ENCODE results near the gene BCAT1. TPM values are rescaled to one million over a fixed set of nuclear protein-coding genes. Genes with fewer than 3 reads are reported as not detected.

The BCAT1 gene
- total and polyA plus RNA-seq, 2 of the 8 experiments (the other 6 are each of a cell fraction or from before 2014, with no cell fraction given): 19.7 to 263 TPM

- TF ChIP-seq CHD7 (IDR thresholded peaks at IDR 0.05; ENCODE audit: insufficient replicate concordance, low read length) (no peak), TBP (IDR thresholded peaks at IDR 0.05; ENCODE audit: low read depth, low read length) (no peak), CBX5 (IDR thresholded peaks at IDR 0.05; ENCODE audit: low read depth, low read length) (no peak), TEAD4 (IDR thresholded peaks at IDR 0.05; ENCODE audit: low read depth, low read length) (no peak), SUZ12 (IDR thresholded peaks at IDR 0.05; ENCODE audit: low read length) (no peak), USF2 (IDR thresholded peaks at IDR 0.05; ENCODE audit: low read length) (no peak), MAFK (IDR thresholded peaks at IDR 0.05; ENCODE audit: low read depth, low read length) (no peak), JUND (IDR thresholded peaks at IDR 0.05; ENCODE audit: low read length) (no peak)
Measured at GRCh38 chr12:24997970-24998582, 49.2 kb upstream of the BCAT1 start (continued).

Data from H1 (cell line).